Subcutaneous abdominal adipose tissue (tissue), 5 donors: ENCODE measurements around the gene CPNE4.

ENCODE experiments used
- H3K27ac ChIP-seq: one replicate; pipeline ENCODE4 v1.7.0; 2013; ENCODE audit warnings: low read depth, mild to moderate bottlenecking, inconsistent platforms, low read length, moderate library complexity
- H3K27me3 ChIP-seq, 5 donors: one replicate each; pipeline ENCODE4 v1.7.0; 2013; ENCODE audit warnings: low read length in 5 of 5, inconsistent platforms in 1 of 5; ENCODE audit not compliant: control insufficient read depth in 5 of 5, insufficient read depth in 4 of 5
- H3K36me3 ChIP-seq, 5 donors: one replicate each; pipeline ENCODE4 v1.7.0; 2013; ENCODE audit warnings: low read length in 5 of 5; ENCODE audit not compliant: control insufficient read depth in 5 of 5, insufficient read depth in 5 of 5
- H3K4me1 ChIP-seq, 5 donors: one replicate each; pipeline ENCODE4 v1.7.0; 2013; ENCODE audit warnings: low read length in 5 of 5, mild to moderate bottlenecking in 3 of 5, moderate library complexity in 1 of 5; ENCODE audit not compliant: control insufficient read depth in 5 of 5, insufficient read depth in 5 of 5
- H3K4me3 ChIP-seq, 5 donors: one replicate each; pipeline ENCODE4 v1.7.0; 2013; ENCODE audit warnings: low read length in 5 of 5, low read depth in 1 of 5
- H3K9ac ChIP-seq, 5 donors: one replicate each; pipeline ENCODE4 v1.7.0; 2013; ENCODE audit warnings: low read length in 5 of 5, mild to moderate bottlenecking in 4 of 5, moderate library complexity in 3 of 5
- H3K9me3 ChIP-seq, 5 donors: one replicate each; pipeline ENCODE4 v1.7.0; 2013; ENCODE audit warnings: low read length in 5 of 5; ENCODE audit not compliant: control insufficient read depth in 5 of 5
- donor health status: healthy.
- donor health status: healthy.
- donor health status: healthy.
- donor health status: healthy.
- donor health status: healthy.

CPNE4 gene

DNA sequence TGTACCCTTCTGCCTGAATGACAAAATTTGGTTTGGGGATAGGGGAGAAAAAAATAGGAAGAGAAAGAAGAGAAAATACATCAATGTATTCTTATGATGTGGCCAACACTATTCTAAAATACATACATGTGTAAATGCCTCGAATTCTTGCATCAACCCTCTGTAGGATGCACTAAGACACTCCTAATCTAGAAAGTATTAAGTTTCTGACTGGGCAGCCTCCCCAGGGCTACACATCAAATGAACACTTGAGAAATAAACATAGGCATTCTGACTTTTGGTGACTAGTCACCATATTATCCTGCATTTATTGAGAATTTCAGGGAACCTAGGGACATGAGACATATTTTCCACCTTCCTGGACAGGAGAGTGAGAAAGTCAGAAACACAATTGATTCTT, 109.2 kb downstream of the CPNE4 start:
- Histone ChIP-seq H3K4me3 (no peak overlapping the region), H3K4me1 (no peaks in the 10 kb centered on the region), H3K27ac (no peak overlapping the region), H3K9ac (no peak overlapping the region), H3K27me3 (no peaks in the 10 kb centered on the region), H3K9me3 (peaks cover 0 to 3% (median 0%) of the 10 kb centered on the region in 5 donors), H3K36me3 (no peaks in the 10 kb centered on the region)

- Histone ChIP-seq H3K27ac (no peak overlapping the region), H3K4me1 (no peaks in the 10 kb centered on the region), H3K9me3 (peaks cover 0 to 3% (median 0%) of the 10 kb centered on the region in 5 donors), H3K36me3 (no peaks in the 10 kb centered on the region), H3K9ac (no peak overlapping the region), H3K4me3 (no peak overlapping the region), H3K27me3 (no peaks in the 10 kb centered on the region)
Observed at GRCh38 chr3:131922356-131922755, 112.5 kb downstream of the CPNE4 start.

- H3K4me1 ChIP-seq: no peaks in the 10 kb centered on the region
- no peak overlapping the region for H3K9ac ChIP-seq
- H3K27ac ChIP-seq: no peak overlapping the region
- H3K9me3 ChIP-seq: peaks cover 0 to 2% (median 0%) of the 10 kb centered on the region in 5 donors
- no peak overlapping the region for H3K4me3 ChIP-seq
- peaks cover 0 to 2% (median 0%) of the 10 kb centered on the region in 5 donors for H3K27me3 ChIP-seq
- H3K36me3 ChIP-seq: no peaks in the 10 kb centered on the region
Observed at GRCh38 chr3:131917006-131917405, 117.8 kb downstream of the CPNE4 start.

DNA sequence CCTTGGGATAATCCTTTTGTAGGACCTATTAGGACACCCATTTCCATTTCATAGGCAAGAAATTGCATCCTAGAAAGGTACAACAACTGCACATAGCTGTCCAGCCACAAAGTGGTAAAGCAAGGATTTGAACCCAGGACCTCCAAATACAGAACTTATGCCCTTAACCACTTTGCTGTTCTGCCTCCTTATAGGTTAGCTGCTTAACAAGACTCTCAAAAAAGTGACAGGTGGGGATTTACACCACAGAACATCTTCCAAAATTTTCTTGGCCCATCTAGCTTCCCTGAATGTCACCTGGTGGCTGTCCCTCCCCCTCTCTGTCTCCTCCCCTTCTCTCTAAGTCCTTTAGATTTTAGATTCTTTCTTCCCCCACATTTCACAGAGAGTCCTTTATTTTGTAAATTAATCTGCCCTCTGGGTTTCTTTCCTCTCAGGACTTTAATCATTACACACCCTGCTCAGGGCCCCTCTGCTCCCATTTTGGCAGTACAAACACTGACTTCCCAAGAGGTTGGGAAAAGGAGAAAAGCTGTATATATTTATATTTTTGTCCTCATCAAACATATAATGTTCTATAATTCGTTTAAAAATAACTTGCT, 120.6 kb downstream of the CPNE4 start:
- Histone ChIP-seq H3K36me3 (no peaks in the 10 kb centered on the region), H3K9me3 (no peaks in the 10 kb centered on the region), H3K27me3 (peaks cover 0 to 2% (median 0%) of the 10 kb centered on the region in 5 donors), H3K4me1 (no peaks in the 10 kb centered on the region), H3K4me3 (no peak overlapping the region), H3K27ac (no peak overlapping the region), H3K9ac (no peak overlapping the region)

GRCh38 chr3:131912255-131912654, 122.6 kb downstream of the CPNE4 start:
- Histone ChIP-seq H3K27me3 (peaks cover 0 to 2% (median 0%) of the 10 kb centered on the region in 5 donors), H3K4me1 (no peaks in the 10 kb centered on the region), H3K36me3 (no peaks in the 10 kb centered on the region), H3K9me3 (no peaks in the 10 kb centered on the region), H3K4me3 (no peak overlapping the region), H3K9ac (no peak overlapping the region), H3K27ac (no peak overlapping the region)

GRCh38 chr3:131907796-131908195, 127.0 kb downstream of the CPNE4 start:
- Histone ChIP-seq H3K27me3 (no peaks in the 10 kb centered on the region), H3K36me3 (no peaks in the 10 kb centered on the region), H3K27ac (no peak overlapping the region), H3K4me1 (no peaks in the 10 kb centered on the region), H3K4me3 (no peak overlapping the region), H3K9me3 (no peaks in the 10 kb centered on the region), H3K9ac (no peak overlapping the region)

DNA sequence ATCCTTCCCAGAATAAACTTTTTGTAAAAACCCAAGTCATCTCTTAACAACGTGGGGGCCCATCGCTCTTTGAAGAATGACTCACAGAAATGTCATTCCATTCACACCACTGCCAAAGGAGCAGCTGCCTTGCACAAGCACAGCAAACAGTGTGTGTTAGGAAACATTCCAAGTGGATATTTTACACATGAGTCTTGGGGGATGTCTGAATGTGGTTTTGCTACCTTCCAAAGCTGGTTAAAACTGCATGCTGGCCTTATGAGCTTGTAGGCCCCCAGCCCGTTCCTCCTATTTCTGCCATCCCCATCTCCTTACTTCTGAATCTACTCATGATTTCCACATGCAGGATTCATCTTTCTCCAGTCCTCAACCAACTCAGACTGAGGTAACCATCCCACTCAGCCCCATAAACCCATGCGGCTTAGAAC, 130.8 kb downstream of the CPNE4 start:
- H3K4me3 ChIP-seq: no peak overlapping the region
- H3K9me3 ChIP-seq: no peaks in the 10 kb centered on the region
- H3K27me3 ChIP-seq: no peaks in the 10 kb centered on the region
- no peaks in the 10 kb centered on the region for H3K36me3 ChIP-seq
- H3K4me1 ChIP-seq: no peaks in the 10 kb centered on the region
- H3K9ac ChIP-seq: no peak overlapping the region
- H3K27ac ChIP-seq: no peak overlapping the region

DNA sequence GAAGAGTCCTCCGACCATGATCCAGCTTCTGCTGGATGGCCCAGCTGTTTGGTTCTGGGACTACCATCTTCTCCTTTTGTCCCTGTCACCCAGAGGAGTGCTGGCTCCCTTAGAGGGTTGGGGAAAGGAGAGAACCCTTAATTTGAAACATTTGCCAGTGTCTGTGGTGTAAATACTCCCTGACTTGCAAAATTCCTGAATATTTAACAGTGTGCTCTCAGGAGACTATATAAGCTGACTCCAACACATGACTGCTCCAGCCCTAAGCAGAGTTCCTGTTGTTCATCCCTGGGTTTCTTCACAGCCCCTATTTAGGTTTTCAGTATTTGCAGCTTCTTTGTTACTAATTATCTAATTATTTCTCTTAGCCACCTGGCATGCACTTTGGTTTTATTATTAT, 133.1 kb downstream of the CPNE4 start:
- H3K27ac ChIP-seq: no peak overlapping the region
- no peak overlapping the region for H3K4me3 ChIP-seq
- H3K4me1 ChIP-seq: no peaks in the 10 kb centered on the region
- H3K36me3 ChIP-seq: no peaks in the 10 kb centered on the region
- H3K9me3 ChIP-seq: no peaks in the 10 kb centered on the region
- no peak overlapping the region for H3K9ac ChIP-seq
- no peaks in the 10 kb centered on the region for H3K27me3 ChIP-seq

GRCh38 chr3:131900891-131901290, 133.9 kb downstream of the CPNE4 start:
- Histone ChIP-seq H3K27ac (no peak overlapping the region), H3K9me3 (no peaks in the 10 kb centered on the region), H3K36me3 (no peaks in the 10 kb centered on the region), H3K4me1 (no peaks in the 10 kb centered on the region), H3K9ac (no peak overlapping the region), H3K4me3 (no peak overlapping the region), H3K27me3 (no peaks in the 10 kb centered on the region)

DNA sequence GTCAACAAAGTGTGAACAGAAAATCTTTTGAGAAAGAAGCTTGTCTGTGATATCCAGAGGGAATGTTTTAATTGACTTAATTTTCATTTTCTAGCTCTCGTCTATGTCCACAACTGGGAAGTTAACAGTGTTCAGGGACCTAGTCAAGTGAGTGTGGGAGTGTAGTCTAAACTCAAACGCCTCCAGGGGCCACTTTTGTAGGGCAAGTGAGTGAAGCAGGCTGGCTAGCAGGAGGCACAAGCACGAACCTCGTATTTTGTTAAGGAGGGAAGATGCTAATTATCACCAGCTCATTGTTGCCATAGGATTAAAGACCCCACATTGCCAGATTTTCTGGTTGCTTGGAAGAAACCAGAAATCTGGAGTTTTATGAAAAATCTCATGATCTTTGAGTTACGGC, 135.8 kb downstream of the CPNE4 start:
- no peak overlapping the region for H3K27ac ChIP-seq

More for the DNA sequence above, 135.8 kb downstream of the CPNE4 start:
- H3K36me3 ChIP-seq: no peaks in the 10 kb centered on the region
- H3K4me3 ChIP-seq: no peak overlapping the region
- no peaks in the 10 kb centered on the region for H3K9me3 ChIP-seq
- H3K9ac ChIP-seq: no peak overlapping the region
- no peaks in the 10 kb centered on the region for H3K27me3 ChIP-seq
- no peaks in the 10 kb centered on the region for H3K4me1 ChIP-seq
